ENCODE data around the gene CNTN1. TPM values are rescaled to one million over a fixed set of nuclear protein-coding genes. Genes with fewer than 3 reads are reported as not detected.

CNTN1 gene
- polyA plus RNA-seq, 1 donor (not counting 4 experiments of a cell fraction or from before 2014, with no cell fraction given) = 19.0 TPM

DNA sequence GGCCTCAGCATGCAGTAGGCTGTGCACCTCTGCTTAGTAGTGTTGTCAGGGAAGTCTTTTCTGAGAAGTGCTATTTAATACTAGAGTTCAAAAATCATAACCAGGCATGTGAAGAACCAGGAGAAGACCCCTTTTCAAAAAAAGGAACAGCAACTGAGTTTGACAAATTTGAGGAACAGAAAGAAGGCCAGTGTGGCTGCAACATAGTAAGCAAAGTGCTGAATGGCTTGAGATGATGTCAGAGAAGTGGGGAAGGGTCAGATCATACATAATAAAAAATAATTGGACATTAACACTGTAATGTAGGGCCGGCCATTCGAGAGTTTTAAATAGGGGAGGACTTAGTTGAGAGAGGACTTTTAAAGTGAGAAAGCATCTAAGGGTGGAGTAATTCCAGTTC lies 11.1 kb upstream of the CNTN1 start:
- H3K9me3 ChIP-seq (ENCODE audit: control insufficient read depth, low read depth, low read length) = no peaks in the 10 kb centered on the region
- H3K27ac ChIP-seq (ENCODE audit: control insufficient read depth, insufficient read depth, low read length) = no peak overlapping the region
- no peak overlapping the region for H3K4me2 ChIP-seq (ENCODE audit: control insufficient read depth, extremely low read depth, insufficient read depth, low read depth, low read length)
- no peaks in the 10 kb centered on the region for H3K36me3 ChIP-seq (ENCODE audit: control insufficient read depth in 2 of 2, extremely low read depth in 1 of 2, insufficient read depth in 2 of 2, low read length in 2 of 2)
- H3K4me3 ChIP-seq (ENCODE audit: control insufficient read depth in 2 of 3, extremely low read depth in 1 of 3, insufficient read depth in 2 of 3, low read depth in 1 of 3, low read length in 3 of 3) = no peak overlapping the region
- no peaks in the 10 kb centered on the region for H3K9me1 ChIP-seq (ENCODE audit: control insufficient read depth, extremely low read depth, insufficient read depth, low read length)
- H3K27me3 ChIP-seq (ENCODE audit: control insufficient read depth, extremely low read depth, insufficient read depth, low read length) = no peaks in the 10 kb centered on the region
- no peak for DNase-seq (ENCODE audit: low read depth, low spot score)
- no peak for FAIRE-seq
- H4K20me1 ChIP-seq (ENCODE audit: control insufficient read depth, extremely low read depth, insufficient read depth, low read length) = no peaks in the 10 kb centered on the region
- no peak overlapping the region for H2AFZ ChIP-seq (ENCODE audit: control insufficient read depth, low read length)
- H3K9ac ChIP-seq (ENCODE audit: control insufficient read depth, extremely low read depth, insufficient read depth, low read length) = no peak overlapping the region
- no peaks in the 10 kb centered on the region for H3K79me2 ChIP-seq (ENCODE audit: control insufficient read depth, insufficient read depth, low read length)
- H3K4me1 ChIP-seq (ENCODE audit: control insufficient read depth, extremely low read depth, insufficient read depth, low read length) = no peaks in the 10 kb centered on the region
- no peak for TF ChIP-seq EZH2 (IDR thresholded peaks at IDR 0.05; ENCODE audit: low read length)
- TF ChIP-seq, protein P1, sequence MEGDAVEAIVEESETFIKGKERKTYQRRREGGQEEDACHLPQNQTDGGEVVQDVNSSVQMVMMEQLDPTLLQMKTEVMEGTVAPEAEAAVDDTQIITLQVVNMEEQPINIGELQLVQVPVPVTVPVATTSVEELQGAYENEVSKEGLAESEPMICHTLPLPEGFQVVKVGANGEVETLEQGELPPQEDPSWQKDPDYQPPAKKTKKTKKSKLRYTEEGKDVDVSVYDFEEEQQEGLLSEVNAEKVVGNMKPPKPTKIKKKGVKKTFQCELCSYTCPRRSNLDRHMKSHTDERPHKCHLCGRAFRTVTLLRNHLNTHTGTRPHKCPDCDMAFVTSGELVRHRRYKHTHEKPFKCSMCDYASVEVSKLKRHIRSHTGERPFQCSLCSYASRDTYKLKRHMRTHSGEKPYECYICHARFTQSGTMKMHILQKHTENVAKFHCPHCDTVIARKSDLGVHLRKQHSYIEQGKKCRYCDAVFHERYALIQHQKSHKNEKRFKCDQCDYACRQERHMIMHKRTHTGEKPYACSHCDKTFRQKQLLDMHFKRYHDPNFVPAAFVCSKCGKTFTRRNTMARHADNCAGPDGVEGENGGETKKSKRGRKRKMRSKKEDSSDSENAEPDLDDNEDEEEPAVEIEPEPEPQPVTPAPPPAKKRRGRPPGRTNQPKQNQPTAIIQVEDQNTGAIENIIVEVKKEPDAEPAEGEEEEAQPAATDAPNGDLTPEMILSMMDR (optimal IDR thresholded peaks at IDR 0.05 in 1 of 3, IDR thresholded peaks at IDR 0.05 in 1 of 3, conservative IDR thresholded peaks at IDR 0.05 in 1 of 3; ENCODE audit: extremely low read depth in 1 of 3, insufficient read depth in 2 of 3, low read length in 3 of 3) = no peak
- dilution Hi-C loops (cut with MboI; ENCODE audit: extremely low pct_ligation_motif_present, low sequenced_read_pairs) = no loop called here

DNA sequence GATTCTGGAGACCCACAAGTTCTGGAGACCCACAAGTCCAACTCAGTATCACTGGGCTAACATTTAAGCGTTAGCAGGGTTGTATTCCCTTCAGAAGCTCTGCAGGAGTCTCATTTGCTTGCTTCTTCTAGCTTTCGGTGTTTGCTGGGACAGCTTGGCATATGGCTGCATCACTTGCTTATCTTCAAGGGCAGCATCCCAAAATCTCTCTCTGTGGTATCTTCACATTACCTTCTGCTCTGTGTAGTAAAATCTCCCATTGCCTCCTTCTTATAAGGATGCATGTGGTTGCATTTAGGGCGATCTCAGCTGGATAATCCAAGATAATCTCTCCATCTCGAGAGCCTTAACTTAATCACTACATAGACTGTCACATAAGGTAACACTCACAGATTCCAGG lies 7.3 kb upstream of the CNTN1 start:
- no peaks in the 10 kb centered on the region for H3K27me3 ChIP-seq (ENCODE audit: control insufficient read depth, extremely low read depth, insufficient read depth, low read length)
- no peak overlapping the region for H3K27ac ChIP-seq (ENCODE audit: control insufficient read depth, insufficient read depth, low read length)
- no peak for DNase-seq (ENCODE audit: low read depth, low spot score)
- H3K79me2 ChIP-seq (ENCODE audit: control insufficient read depth, insufficient read depth, low read length) = no peaks in the 10 kb centered on the region
- H3K9ac ChIP-seq (ENCODE audit: control insufficient read depth, extremely low read depth, insufficient read depth, low read length) = no peak overlapping the region
- H2AFZ ChIP-seq (ENCODE audit: control insufficient read depth, low read length) = no peak overlapping the region
- dilution Hi-C loops (cut with MboI; ENCODE audit: extremely low pct_ligation_motif_present, low sequenced_read_pairs) = no loop called here
- H3K4me1 ChIP-seq (ENCODE audit: control insufficient read depth, extremely low read depth, insufficient read depth, low read length) = peaks cover 11% of the 10 kb centered on the region
- H4K20me1 ChIP-seq (ENCODE audit: control insufficient read depth, extremely low read depth, insufficient read depth, low read length) = no peaks in the 10 kb centered on the region
- H3K9me3 ChIP-seq (ENCODE audit: control insufficient read depth, low read depth, low read length) = no peaks in the 10 kb centered on the region
- no peaks in the 10 kb centered on the region for H3K36me3 ChIP-seq (ENCODE audit: control insufficient read depth in 2 of 2, extremely low read depth in 1 of 2, insufficient read depth in 2 of 2, low read length in 2 of 2)
- no peaks in the 10 kb centered on the region for H3K9me1 ChIP-seq (ENCODE audit: control insufficient read depth, extremely low read depth, insufficient read depth, low read length)
- FAIRE-seq = no peak
- H3K4me2 ChIP-seq (ENCODE audit: control insufficient read depth, extremely low read depth, insufficient read depth, low read depth, low read length) = no peak overlapping the region
- TF ChIP-seq, protein P1 (optimal IDR thresholded peaks at IDR 0.05 in 1 of 3, IDR thresholded peaks at IDR 0.05 in 1 of 3, conservative IDR thresholded peaks at IDR 0.05 in 1 of 3; ENCODE audit: extremely low read depth in 1 of 3, insufficient read depth in 2 of 3, low read length in 3 of 3) = no peak
- no peak for TF ChIP-seq EZH2 (IDR thresholded peaks at IDR 0.05; ENCODE audit: low read length)
- H3K4me3 ChIP-seq (ENCODE audit: control insufficient read depth in 2 of 3, extremely low read depth in 1 of 3, insufficient read depth in 2 of 3, low read depth in 1 of 3, low read length in 3 of 3) = no peak overlapping the region

Data from keratinocyte (primary cell).